OCI-LY7 (cell line): ENCODE measurements around the gene NACAD. TPM values are rescaled to one million over a fixed set of nuclear protein-coding genes. Genes with fewer than 3 reads are reported as not detected.

Experiments
- BruUV-seq: library from RNA; stranded (reverse); fragments of 400-500 nt; replicated peaks from 2 replicates; lab custom pipeline; 2021; lab: Mats Ljungman, UMichigan
- CTCF ChIA-PET: fragments of 300-600 bp; sonication (Branson Sonifier 250); formaldehyde crosslinking; loops from one replicate; lab custom pipeline; 2022; ENCODE audit warnings: antibody characterized with exemption; ENCODE audit not compliant: unreplicated experiment; lab: Charles Lee
- POLR2A ChIA-PET: fragments of 300-600 bp; sonication (Branson Sonifier 250); formaldehyde crosslinking; loops from one replicate; lab custom pipeline; 2022; ENCODE audit warnings: antibody characterized with exemption; lab: Charles Lee
- DNase-seq: peaks from one replicate; pipeline ENCODE4 v3.0.0-alpha.2; 2015; ENCODE audit warnings: low spot score
- H2AFZ ChIP-seq: fragments of 200-600 bp; sonication (generic), shearing (Covaris generic); 2 replicates; pipeline ENCODE4 v1.6.1; 2014; ENCODE audit warnings: mild to moderate bottlenecking, antibody characterized with exemption, low read length, moderate library complexity
- H3K27ac ChIP-seq: fragments of 200-600 bp; sonication (generic); 2 replicates; pipeline ENCODE4 v1.5.1; 2014; ENCODE audit warnings: mixed run types, low read depth, mild to moderate bottlenecking, moderate library complexity, low read length, inconsistent platforms; ENCODE audit not compliant: poor library complexity, severe bottlenecking
- H3K36me3 ChIP-seq: fragments of 200-600 bp; sonication (generic); 2 replicates; pipeline ENCODE4 v1.6.1; 2014; ENCODE audit warnings: mild to moderate bottlenecking, antibody characterized with exemption, low read length, moderate library complexity, mixed read lengths; ENCODE audit not compliant: insufficient read depth
- H3K4me1 ChIP-seq: fragments of 200-600 bp; sonication (generic); 2 replicates; pipeline ENCODE4 v1.5.1; 2014; ENCODE audit warnings: mild to moderate bottlenecking, low read length; ENCODE audit not compliant: insufficient read depth, poor library complexity, severe bottlenecking
- H3K4me2 ChIP-seq: fragments of 200-600 bp; sonication (generic); 2 replicates; pipeline ENCODE4 v1.6.1; 2014; ENCODE audit warnings: mild to moderate bottlenecking, low read length
- H3K4me3 ChIP-seq: fragments of 200-600 bp; sonication (generic); 2 replicates; pipeline ENCODE4 v1.5.1; 2014; ENCODE audit warnings: mild to moderate bottlenecking, low read depth, low read length; ENCODE audit not compliant: poor library complexity, severe bottlenecking
- H3K79me2 ChIP-seq: fragments of 200-600 bp; sonication (generic); 2 replicates; pipeline ENCODE4 v1.6.1; 2016; ENCODE audit warnings: low read depth, mild to moderate bottlenecking, low read length, moderate library complexity, mixed read lengths; ENCODE audit not compliant: insufficient read depth
- H3K9me2 ChIP-seq: fragments of 200-600 bp; sonication (generic); 2 replicates; pipeline ENCODE4 v1.6.1; 2016; ENCODE audit warnings: mild to moderate bottlenecking, low read length, mixed read lengths; ENCODE audit not compliant: insufficient read depth
- H3K9me3 ChIP-seq: fragments of 200-600 bp; sonication (generic); 2 replicates; pipeline ENCODE4 v1.6.1; 2014; ENCODE audit warnings: mild to moderate bottlenecking, mixed run types, low read length, mixed read lengths
- H4K20me1 ChIP-seq: fragments of 200-600 bp; sonication (generic); 2 replicates; pipeline ENCODE4 v1.6.1; 2014; ENCODE audit warnings: mild to moderate bottlenecking, antibody characterized with exemption, low read length, moderate library complexity, mixed read lengths; ENCODE audit not compliant: insufficient read depth
- EZH2phosphoT487 ChIP-seq: fragments of 200-600 bp; sonication (generic); IDR thresholded peaks from 2 replicates; pipeline ENCODE4 v1.6.1; 2018; ENCODE audit warnings: low read depth, borderline replicate concordance, mild to moderate bottlenecking, mixed run types, antibody characterized with exemption, low read length, moderate library complexity, mixed read lengths
- intact Hi-C: fragments of 100-400 bp; cut with micrococcal nuclease; formaldehyde crosslinking; loops from one replicate; pipeline ENCODE4 v1.10.0; 2022; ENCODE audit not compliant: unreplicated experiment
- total RNA-seq, 2 experiments: library from RNA; depleted of rRNA in 1 of 2; stranded (reverse); fragments of >200 nt in 1 of 2; shearing (Covaris generic) in 1 of 2; gene quantifications; 2 replicates each; pipeline ENCODE4 v1.2.3, GENCODE V29; 2014 to 2022
- TF ChIP-seq, protein P1 (sequence below): fragments of 200-600 bp; sonication (generic); conservative IDR thresholded peaks from 2 replicates; pipeline ENCODE4 v1.5.1; 2014; ENCODE audit warnings: mild to moderate bottlenecking, antibody characterized with exemption, low read length, moderate library complexity, mixed read lengths

NACAD gene
- total RNA-seq, 2 experiments from 2014 or later: not detected

DNA sequence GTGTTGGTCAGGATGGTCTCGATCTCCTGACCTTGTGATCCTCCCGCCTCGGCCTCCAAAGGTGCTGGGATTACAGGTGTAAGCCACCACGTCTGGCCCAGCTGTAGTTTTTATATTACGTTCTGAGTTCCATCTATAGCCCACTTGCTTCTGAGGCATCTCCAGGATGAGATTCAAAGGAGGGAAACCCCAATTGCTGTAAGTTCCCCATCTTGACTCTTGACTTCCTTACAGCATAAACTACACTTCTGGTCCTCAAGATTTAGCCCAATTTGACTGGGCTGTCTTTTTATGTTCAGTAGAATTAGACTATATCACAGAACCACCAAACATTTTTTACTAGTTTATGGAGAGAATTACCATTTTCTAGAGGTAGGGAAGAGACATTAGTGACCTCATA is 44.4 kb downstream of the NACAD start:
- no peak for DNase-seq
- intact Hi-C loops: no loop called here
- Histone ChIP-seq H3K27ac (no peak overlapping the region), H2AFZ (no peak overlapping the region), H3K9me3 (no peaks in the 10 kb centered on the region), H4K20me1 (peaks cover 3% of the 10 kb centered on the region), H3K36me3 (peaks cover 100% of the 10 kb centered on the region), H3K4me2 (no peak overlapping the region), H3K79me2 (peaks cover 14% of the 10 kb centered on the region), H3K4me1 (no peaks in the 10 kb centered on the region), H3K9me2 (no peaks in the 10 kb centered on the region), H3K4me3 (no peak overlapping the region)
- POLR2A ChIA-PET: interaction anchor here (0.6 kb wide), 1 partner anchor 195 kb away, joined by 5 read pairs; no protein-coding TSS in a partner anchor
- BruUV-seq: no TSS peak
- CTCF ChIA-PET: no interaction called here
- TF ChIP-seq, protein P1, sequence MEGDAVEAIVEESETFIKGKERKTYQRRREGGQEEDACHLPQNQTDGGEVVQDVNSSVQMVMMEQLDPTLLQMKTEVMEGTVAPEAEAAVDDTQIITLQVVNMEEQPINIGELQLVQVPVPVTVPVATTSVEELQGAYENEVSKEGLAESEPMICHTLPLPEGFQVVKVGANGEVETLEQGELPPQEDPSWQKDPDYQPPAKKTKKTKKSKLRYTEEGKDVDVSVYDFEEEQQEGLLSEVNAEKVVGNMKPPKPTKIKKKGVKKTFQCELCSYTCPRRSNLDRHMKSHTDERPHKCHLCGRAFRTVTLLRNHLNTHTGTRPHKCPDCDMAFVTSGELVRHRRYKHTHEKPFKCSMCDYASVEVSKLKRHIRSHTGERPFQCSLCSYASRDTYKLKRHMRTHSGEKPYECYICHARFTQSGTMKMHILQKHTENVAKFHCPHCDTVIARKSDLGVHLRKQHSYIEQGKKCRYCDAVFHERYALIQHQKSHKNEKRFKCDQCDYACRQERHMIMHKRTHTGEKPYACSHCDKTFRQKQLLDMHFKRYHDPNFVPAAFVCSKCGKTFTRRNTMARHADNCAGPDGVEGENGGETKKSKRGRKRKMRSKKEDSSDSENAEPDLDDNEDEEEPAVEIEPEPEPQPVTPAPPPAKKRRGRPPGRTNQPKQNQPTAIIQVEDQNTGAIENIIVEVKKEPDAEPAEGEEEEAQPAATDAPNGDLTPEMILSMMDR: no peak
- TF ChIP-seq EZH2phosphoT487: no peak

DNA sequence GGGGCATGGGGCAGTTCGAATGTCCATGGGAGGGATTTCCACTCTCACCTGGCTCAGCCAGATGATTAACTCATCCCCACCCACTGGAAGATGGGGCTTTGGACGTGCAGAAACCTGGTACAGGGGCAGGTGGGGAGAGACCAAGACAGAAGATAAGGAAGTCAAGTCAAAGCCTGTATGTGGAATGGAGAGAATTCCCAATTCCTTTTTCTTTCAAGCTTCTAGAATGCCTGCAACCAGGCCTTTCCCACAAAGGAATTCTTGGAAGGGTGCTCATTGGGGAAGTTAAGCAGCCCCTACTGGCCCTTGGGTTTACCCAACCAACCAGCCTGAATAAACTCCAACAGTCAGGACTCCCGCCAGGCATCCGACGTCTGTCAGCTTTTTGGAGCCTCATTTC is 49.7 kb downstream of the NACAD start:
- peaks cover 4% of the 10 kb centered on the region for H3K4me1 ChIP-seq
- no peak overlapping the region for H3K4me2 ChIP-seq
- no peaks in the 10 kb centered on the region for H3K9me3 ChIP-seq
- H4K20me1 ChIP-seq: peaks cover 14% of the 10 kb centered on the region; the same call in 1 of the 2 replicates
- BruUV-seq: no TSS peak
- peaks cover 87% of the 10 kb centered on the region for H3K36me3 ChIP-seq
- peaks cover 41% of the 10 kb centered on the region for H3K79me2 ChIP-seq
- no peak for TF ChIP-seq EZH2phosphoT487
- TF ChIP-seq, protein P1: no peak
- no peak overlapping the region for H2AFZ ChIP-seq
- intact Hi-C loops: no loop called here
- no peak overlapping the region for H3K27ac ChIP-seq
- no peaks in the 10 kb centered on the region for H3K9me2 ChIP-seq
- no peak for DNase-seq
- ChIA-PET CTCF (interaction anchor here (0.6 kb wide), 1 partner anchor 15 kb away, joined by 3 read pairs; no protein-coding TSS in a partner anchor), POLR2A (interaction anchor here (0.9 kb wide), 1 partner anchor 11 kb away, joined by 5 read pairs; no protein-coding TSS in a partner anchor)
- H3K4me3 ChIP-seq: no peak overlapping the region

DNA sequence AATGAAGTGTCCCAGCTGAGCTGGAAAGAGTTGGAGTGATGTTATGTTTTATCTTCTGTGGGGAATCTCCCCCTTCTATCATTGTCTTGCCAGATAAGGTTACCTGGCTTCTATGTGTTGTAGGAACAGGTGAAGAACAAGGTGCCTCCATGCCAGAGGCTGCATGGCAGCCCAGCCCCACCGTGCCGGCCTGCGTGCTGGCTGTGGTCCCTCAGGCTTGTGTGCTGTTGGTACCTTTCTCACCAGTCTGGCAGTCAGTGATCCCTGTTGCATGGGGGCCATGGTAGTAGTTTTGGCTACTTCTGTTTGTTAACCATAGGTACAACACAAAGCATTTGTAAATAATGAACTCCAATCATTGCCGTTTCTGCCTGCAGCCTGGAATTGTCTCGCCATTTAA is 50.9 kb downstream of the NACAD start:
- Histone ChIP-seq H3K4me2 (no peak overlapping the region), H3K9me2 (no peaks in the 10 kb centered on the region), H3K27ac (no peak overlapping the region), H3K4me1 (peaks cover 4% of the 10 kb centered on the region), H3K9me3 (no peaks in the 10 kb centered on the region), H4K20me1 (peaks cover 14% of the 10 kb centered on the region; the same call in 1 of the 2 replicates), H3K36me3 (peaks cover 85% of the 10 kb centered on the region), H3K79me2 (peaks cover 53% of the 10 kb centered on the region), H2AFZ (no peak overlapping the region), H3K4me3 (no peak overlapping the region)
- POLR2A ChIA-PET: interaction anchor here (0.7 kb wide), 1 partner anchor 84 kb away, joined by 4 read pairs; no protein-coding TSS in a partner anchor
- CTCF ChIA-PET: no interaction called here
- TF ChIP-seq, protein P1: no peak
- TF ChIP-seq EZH2phosphoT487: no peak
- no peak for DNase-seq
- intact Hi-C loops: no loop called here
- no TSS peak for BruUV-seq
